Measurements from ENCODE around the gene OSBPL3. TPM values are rescaled to one million over a fixed set of nuclear protein-coding genes. Genes with fewer than 3 reads are reported as not detected.

OSBPL3 gene
- total RNA-seq, 2 experiments from 2014 or later, result 44.6 to 45.7 TPM

GRCh38 chr7:24757353-24758275 is 222.4 kb downstream of the OSBPL3 start, which contains the start of gene GSDME:
Gene GSDME, minus strand, starts transcription at chr7:24757464. Its CDS starts 7,690 bp downstream, at chr7:24749774.
- ATAC-seq (peak; percentile 61), DNase-seq (peak; percentile 45)
- ChIA-PET CTCF (no interaction called here), POLR2A (no interaction called here)
- Mint-ChIP-seq H3K9me3 (peaks cover 8% of the 10 kb centered on the region), H3K27ac (peak within 1 kb of the TSS; percentile 87), H3K4me3 (peak within 1 kb of the TSS; percentile 77), H3K27me3 (peaks cover 42% of the 10 kb centered on the region), H3K4me1 (ENCODE audit: low read depth) (peaks cover 32% of the 10 kb centered on the region), H3K36me3 (ENCODE audit: low read depth) (no peaks in the 10 kb centered on the region)
- intact Hi-C loops (cut with micrococcal nuclease), result loop anchor here (10.0 kb wide), 1 partner anchor 183 kb away; the partner anchor contains the start of gene PALS2
- no peak for TF ChIP-seq CTCF (IDR thresholded peaks at IDR 0.05)

GRCh38 chr7:24756545-24757352 is 223.2 kb downstream of the OSBPL3 start:
- Mint-ChIP-seq H3K4me3 (peak overlapping the region; percentile 77), H3K27ac (peak overlapping the region; percentile 87), H3K9me3 (peaks cover 8% of the 10 kb centered on the region), H3K27me3 (peaks cover 47% of the 10 kb centered on the region), H3K4me1 (ENCODE audit: low read depth) (peaks cover 32% of the 10 kb centered on the region), H3K36me3 (ENCODE audit: low read depth) (no peaks in the 10 kb centered on the region)
- ATAC-seq (peak; percentile 26), DNase-seq (peak; percentile 46)
- intact Hi-C loops (cut with micrococcal nuclease), result loop anchor here (10.0 kb wide), 1 partner anchor 182 kb away; the partner anchor contains the start of gene PALS2
- ChIA-PET POLR2A (interaction anchor here (1.3 kb wide), 1 partner anchor 8 kb away, joined by 3 read pairs; no protein-coding TSS in a partner anchor), CTCF (interaction anchor here (0.7 to 1.7 kb wide), 4 partner anchors 8 to 341 kb away, joined by 3 to 4 read pairs (median 4); no protein-coding TSS in a partner anchor)
- TF ChIP-seq CTCF (IDR thresholded peaks at IDR 0.05), result no peak

GRCh38 chr7:24755541-24756407 is 224.2 kb downstream of the OSBPL3 start:
- Mint-ChIP-seq H3K4me3 (peak overlapping the region; percentile 77), H3K9me3 (peaks cover 3% of the 10 kb centered on the region), H3K27ac (peak overlapping the region; percentile 87), H3K27me3 (peaks cover 40% of the 10 kb centered on the region), H3K4me1 (ENCODE audit: low read depth) (peaks cover 32% of the 10 kb centered on the region), H3K36me3 (ENCODE audit: low read depth) (no peaks in the 10 kb centered on the region)
- POLR2A ChIA-PET, result interaction anchor here (1.3 kb wide), 1 partner anchor 9 kb away, joined by 3 read pairs; no protein-coding TSS in a partner anchor
- no peak for TF ChIP-seq CTCF (IDR thresholded peaks at IDR 0.05)
- DNase-seq, result peak; percentile 26
- intact Hi-C loops (cut with micrococcal nuclease), result loop anchor here (10.0 kb wide), 1 partner anchor 181 kb away; the partner anchor contains the start of gene PALS2
- ATAC-seq, result peak; percentile 70
- CTCF ChIA-PET, result interaction anchor here (0.7 to 1.7 kb wide), 6 partner anchors 9 to 466 kb away, joined by 3 to 4 read pairs (median 4); no protein-coding TSS in a partner anchor

- Mint-ChIP-seq H3K27me3 (peaks cover 36% of the 10 kb centered on the region), H3K4me3 (no peak overlapping the region), H3K4me1 (ENCODE audit: low read depth) (peaks cover 32% of the 10 kb centered on the region), H3K27ac (peak overlapping the region; percentile 87), H3K36me3 (ENCODE audit: low read depth) (no peaks in the 10 kb centered on the region), H3K9me3 (no peaks in the 10 kb centered on the region)
- ATAC-seq, result no peak
- intact Hi-C loops (cut with micrococcal nuclease), result loop anchor here (10.0 kb wide), 1 partner anchor 180 kb away; the partner anchor contains the start of gene PALS2
- no peak for TF ChIP-seq CTCF (IDR thresholded peaks at IDR 0.05)
- ChIA-PET POLR2A (no interaction called here), CTCF (interaction anchor here (0.9 to 1.7 kb wide), 2 partner anchors 10 to 338 kb away, joined by 3 to 4 read pairs; no protein-coding TSS in a partner anchor)
- DNase-seq, result no peak
Observed at GRCh38 chr7:24754906-24755506, 225.0 kb downstream of the OSBPL3 start.

Measured in activated CD8-positive, alpha-beta T cell treated with anti-CD3 and anti-CD28 coated beads for 36 hours (primary cell).